Uterus (tissue), 2 donors: ENCODE data around the gene FRMD4B.

Experiments
- POLR2A ChIP-seq, 2 donors: fragments of 450-650 bp; IDR thresholded peaks; one replicate each; pipeline ENCODE4 v1.6.1; 2016; ENCODE audit warnings: antibody characterized with exemption in 2 of 2, mild to moderate bottlenecking in 1 of 2, moderate library complexity in 1 of 2
- TF ChIP-seq, protein P1 (sequence below), 4 experiments: fragments of 200-600 bp in 2 of 4; fragments of 450-650 bp in 2 of 4; sonication (generic) in 2 of 4; IDR thresholded peaks; one replicate each; pipeline ENCODE4 v1.5.1; 2016 to 2019; ENCODE audit warnings: antibody characterized with exemption in 4 of 4, mild to moderate bottlenecking in 2 of 4, moderate library complexity in 1 of 4

DNA sequence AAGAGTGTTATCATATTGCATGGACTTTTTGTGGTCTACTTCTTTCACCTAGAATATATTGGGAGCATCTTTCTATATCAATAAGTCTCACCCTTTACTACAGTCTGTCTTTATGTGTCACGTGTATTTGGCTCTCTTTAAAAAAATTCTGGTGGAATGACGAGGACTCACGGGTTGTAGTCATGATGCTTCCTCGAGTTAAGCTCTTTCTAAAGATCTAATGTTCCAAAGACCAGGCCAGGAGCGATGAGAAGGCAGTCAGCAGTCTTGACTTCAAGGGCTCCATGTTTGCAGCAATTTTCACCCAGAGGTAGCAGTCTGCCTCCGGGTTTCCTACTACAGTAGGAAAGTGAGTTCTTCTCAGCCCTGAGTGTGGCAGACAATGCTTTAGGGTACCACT is 88.9 kb downstream of the FRMD4B start:
- TF ChIP-seq, protein P1, sequence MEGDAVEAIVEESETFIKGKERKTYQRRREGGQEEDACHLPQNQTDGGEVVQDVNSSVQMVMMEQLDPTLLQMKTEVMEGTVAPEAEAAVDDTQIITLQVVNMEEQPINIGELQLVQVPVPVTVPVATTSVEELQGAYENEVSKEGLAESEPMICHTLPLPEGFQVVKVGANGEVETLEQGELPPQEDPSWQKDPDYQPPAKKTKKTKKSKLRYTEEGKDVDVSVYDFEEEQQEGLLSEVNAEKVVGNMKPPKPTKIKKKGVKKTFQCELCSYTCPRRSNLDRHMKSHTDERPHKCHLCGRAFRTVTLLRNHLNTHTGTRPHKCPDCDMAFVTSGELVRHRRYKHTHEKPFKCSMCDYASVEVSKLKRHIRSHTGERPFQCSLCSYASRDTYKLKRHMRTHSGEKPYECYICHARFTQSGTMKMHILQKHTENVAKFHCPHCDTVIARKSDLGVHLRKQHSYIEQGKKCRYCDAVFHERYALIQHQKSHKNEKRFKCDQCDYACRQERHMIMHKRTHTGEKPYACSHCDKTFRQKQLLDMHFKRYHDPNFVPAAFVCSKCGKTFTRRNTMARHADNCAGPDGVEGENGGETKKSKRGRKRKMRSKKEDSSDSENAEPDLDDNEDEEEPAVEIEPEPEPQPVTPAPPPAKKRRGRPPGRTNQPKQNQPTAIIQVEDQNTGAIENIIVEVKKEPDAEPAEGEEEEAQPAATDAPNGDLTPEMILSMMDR (IDR thresholded peaks at IDR 0.05): no peak
- TF ChIP-seq POLR2A (IDR thresholded peaks at IDR 0.05): no peak
